Measurements from ENCODE around the gene LYST. TPM values are rescaled to one million over a fixed set of nuclear protein-coding genes. Genes with fewer than 3 reads are reported as not detected.

Gene LYST
- total and polyA plus RNA-seq, 2 of the 8 experiments (the other 6 are each of a cell fraction or from before 2014, with no cell fraction given) = 0.29 to 0.58 TPM

DNA sequence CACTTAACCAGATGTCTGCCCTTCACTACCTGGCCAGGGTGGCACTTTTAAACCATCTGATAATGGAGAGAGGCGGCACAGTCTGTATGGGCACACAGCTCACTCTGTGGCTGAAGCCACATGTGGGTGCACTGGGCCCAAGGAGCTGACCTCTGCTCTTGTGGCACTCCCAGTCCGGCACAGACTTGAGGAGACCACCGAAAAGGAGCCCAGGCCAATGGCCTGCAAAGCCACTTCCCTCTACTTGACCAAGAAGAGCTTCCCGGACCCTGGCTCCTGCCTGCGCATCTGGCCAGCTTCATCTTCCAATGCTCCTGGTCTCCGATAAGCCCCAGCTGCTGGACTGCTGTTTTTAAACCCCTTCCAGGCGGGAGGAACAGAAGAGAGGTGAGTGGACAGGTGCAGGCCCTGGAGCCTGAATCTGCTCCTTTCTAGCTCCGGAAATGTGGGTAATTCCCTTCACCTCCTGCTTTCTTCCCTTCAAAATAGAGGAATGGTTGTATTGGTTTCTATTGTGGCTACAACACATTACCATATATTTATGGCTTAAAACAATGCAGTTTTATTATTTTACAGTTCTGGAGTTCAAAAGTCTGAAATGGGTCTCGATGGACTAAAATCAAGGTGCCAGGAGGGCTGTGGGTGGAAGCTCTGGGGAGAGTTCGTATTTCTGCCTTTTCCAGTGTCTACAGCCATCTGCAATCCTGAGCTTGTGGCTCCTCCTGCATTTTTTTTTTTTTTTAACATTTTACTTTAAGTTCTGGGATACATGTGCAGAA is 228.8 kb downstream of the LYST start:
- Histone ChIP-seq H3K4me2 (ENCODE audit: insufficient read depth in 1 of 2, low read depth in 2 of 2, low read length in 2 of 2) (no peak overlapping the region), H3K9ac (replicated peaks in 1 of 4; ENCODE audit: extremely low read depth in 1 of 4, low read depth in 3 of 4, low read length in 3 of 4) (no peak overlapping the region), H3K4me1 (replicated peaks in 1 of 4; ENCODE audit: control insufficient read depth in 3 of 4, insufficient read depth in 4 of 4, low read length in 3 of 4) (peaks cover 3 to 19% (median 13%) of the 10 kb centered on the region in 4 experiments), H3K4me3 (ENCODE audit: extremely low read depth in 1 of 4, insufficient read depth in 2 of 4, low read depth in 3 of 4, low read length in 4 of 4) (no peak overlapping the region), H2BK12ac (ENCODE audit: low read depth, low read length) (no peak overlapping the region), H3K9me3 (ENCODE audit: insufficient read depth in 2 of 2, low read depth in 1 of 2, low read length in 1 of 2) (no peaks in the 10 kb centered on the region), H3K4ac (replicated peaks; ENCODE audit: insufficient read length, low read depth, low read length) (no peak overlapping the region), H3K14ac (ENCODE audit: insufficient read length) (no peak overlapping the region), H2BK120ac (replicated peaks; ENCODE audit: low read depth, low read length) (no peak overlapping the region), H2BK15ac (ENCODE audit: low read length) (no peak overlapping the region), H3K56ac (replicated peaks; ENCODE audit: insufficient read length, low read depth, low read length) (no peak overlapping the region), H2AK5ac (ENCODE audit: low read depth, low read length) (no peak overlapping the region), H3K79me2 (ENCODE audit: control insufficient read depth in 1 of 2, insufficient read depth in 2 of 2, low read length in 2 of 2) (peaks cover 0 to 82% of the 10 kb centered on the region in 2 experiments; a peak in 3 of 4 replicates), H4K8ac (ENCODE audit: extremely low read depth, insufficient read depth, low read length) (peak overlapping the region; percentile 57; the same call in 1 of the 2 replicates), H4K20me1 (replicated peaks in 1 of 2; ENCODE audit: control insufficient read depth in 1 of 2, insufficient read depth in 2 of 2, low read length in 2 of 2) (peaks cover 0 to 6% of the 10 kb centered on the region in 2 experiments), H3K79me1 (ENCODE audit: low read depth, low read length) (peaks cover 12% of the 10 kb centered on the region; the same call in 1 of the 2 replicates), H3K36me3 (ENCODE audit: control insufficient read depth in 2 of 4, insufficient read depth in 4 of 4, low read length in 3 of 4) (no peaks in the 10 kb centered on the region), H3K23ac (ENCODE audit: insufficient read length) (no peak overlapping the region), H3K27ac (ENCODE audit: low read depth, low read length) (no peak overlapping the region), H3K18ac (ENCODE audit: extremely low read depth, low read length) (no peak overlapping the region), H4K5ac (ENCODE audit: insufficient read length, low read depth, low read length) (no peak overlapping the region), H3K27me3 (replicated peaks in 1 of 4; ENCODE audit: control insufficient read depth in 3 of 4, extremely low read depth in 1 of 4, insufficient read depth in 3 of 4, low read length in 3 of 4) (no peaks in the 10 kb centered on the region), H4K91ac (replicated peaks; ENCODE audit: insufficient read length, low read length) (no peak overlapping the region), H2AFZ (ENCODE audit: low read length) (no peak overlapping the region), H2BK5ac (ENCODE audit: low read depth, low read length) (no peak overlapping the region), H3K23me2 (ENCODE audit: low read depth, low read length) (no peaks in the 10 kb centered on the region), H2BK20ac (ENCODE audit: low read length) (no peak overlapping the region)
- no peak for DNase-seq (ENCODE audit: low read depth in 1 of 2, low spot score in 2 of 2)
- ChIA-PET CTCF (ENCODE audit: partially characterized antibody) (interaction anchor here (0.7 to 6.2 kb wide), 6 partner anchors 12 to 94 kb away, joined by 3 to 34 read pairs (median 4); no protein-coding TSS in a partner anchor), POLR2A (ENCODE audit: partially characterized antibody) (interaction anchor here (1.5 kb wide), 1 partner anchor 10 kb away, joined by 5 read pairs; no protein-coding TSS in a partner anchor)
- WGBS, 2 experiments (ENCODE audit: extremely low coverage in 1 of 2, insufficient coverage in 1 of 2, insufficient read length in 1 of 2, insufficient replicate concordance in 2 of 2, low coverage in 1 of 2, low lambda C conversion rate in 2 of 2, missing lambda C conversion rate in 1 of 2) = 88% methylated on average over 10 of the region's 10 CpGs; no CpG with 5 or more reads in 1 of the 2 experiments
- FAIRE-seq = no peak
- TF ChIP-seq CHD1 (IDR thresholded peaks at IDR 0.05; ENCODE audit: low read depth, low read length) (no peak), PHF8 (conservative IDR thresholded peaks at IDR 0.05; ENCODE audit: low read depth, low read length) (no peak), RAD21 (IDR thresholded peaks at IDR 0.05 in 1 of 2, conservative IDR thresholded peaks at IDR 0.05 in 1 of 2; ENCODE audit: low read depth in 2 of 2, low read length in 2 of 2) (no peak), CTBP2 (IDR thresholded peaks at IDR 0.05; ENCODE audit: borderline replicate concordance, insufficient read depth, insufficient read length, low read length) (no peak), BRCA1 (IDR thresholded peaks at IDR 0.05; ENCODE audit: low read depth, low read length) (no peak), RXRA (IDR thresholded peaks at IDR 0.05; ENCODE audit: insufficient read depth, low read depth, low read length) (no peak), SP2 (IDR thresholded peaks at IDR 0.05; ENCODE audit: low read length) (no peak), USF2 (IDR thresholded peaks at IDR 0.05; ENCODE audit: low read length) (no peak), FOSL1 (IDR thresholded peaks at IDR 0.05; ENCODE audit: insufficient read depth, low read depth, low read length) (no peak)
- TF ChIP-seq, protein P1, sequence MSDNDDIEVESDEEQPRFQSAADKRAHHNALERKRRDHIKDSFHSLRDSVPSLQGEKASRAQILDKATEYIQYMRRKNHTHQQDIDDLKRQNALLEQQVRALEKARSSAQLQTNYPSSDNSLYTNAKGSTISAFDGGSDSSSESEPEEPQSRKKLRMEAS (IDR thresholded peaks at IDR 0.05) = no peak

Measured in H1 (cell line).